ENCODE measurements around the gene ASTN2. TPM values are rescaled to one million over a fixed set of nuclear protein-coding genes. Genes with fewer than 3 reads are reported as not detected.

The ASTN2 gene
- total and polyA plus RNA-seq, 9 of the 15 experiments (the other 6 are each of a cell fraction or from before 2014, with no cell fraction given), result 0.56 to 3.5 (median 1.9) TPM

DNA sequence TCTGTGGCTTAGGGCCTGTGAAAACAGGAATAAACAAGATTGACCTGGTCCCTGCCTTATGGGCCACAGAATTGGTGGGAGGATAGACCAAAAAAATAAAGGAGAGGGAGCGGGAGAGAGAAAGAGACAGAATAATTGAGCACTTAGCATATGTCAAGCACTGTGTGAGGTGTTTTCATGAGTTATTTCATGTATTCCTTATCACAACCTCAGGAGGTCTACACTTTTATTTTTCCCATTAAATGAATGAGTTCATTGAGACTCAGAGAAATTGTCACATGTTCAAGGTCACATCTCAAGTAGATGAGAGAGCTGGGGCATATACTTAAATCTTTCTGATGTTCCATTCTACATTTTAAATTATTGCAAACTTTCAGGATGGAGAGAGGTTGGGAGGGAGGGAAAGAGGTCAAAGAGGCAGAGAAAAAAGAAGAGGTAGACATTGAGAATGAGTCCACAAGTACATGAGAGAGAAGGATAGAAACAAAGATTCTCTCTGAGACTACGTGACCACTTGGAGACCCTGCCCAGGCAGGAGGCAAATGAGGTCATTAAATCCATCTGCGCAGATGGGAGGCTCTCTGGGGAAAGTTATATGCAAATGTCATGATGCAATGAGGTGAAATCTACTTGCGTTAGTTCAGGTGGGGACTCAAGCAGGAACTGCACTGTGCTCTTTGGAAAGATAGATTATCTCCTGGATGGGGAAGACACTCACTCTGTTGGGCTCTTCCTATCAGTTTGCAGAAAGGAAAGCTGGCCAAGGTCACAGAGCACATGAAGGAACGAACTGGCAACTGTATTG, 1019.8 kb downstream of the ASTN2 start (continued):
- TF ChIP-seq, protein P1, sequence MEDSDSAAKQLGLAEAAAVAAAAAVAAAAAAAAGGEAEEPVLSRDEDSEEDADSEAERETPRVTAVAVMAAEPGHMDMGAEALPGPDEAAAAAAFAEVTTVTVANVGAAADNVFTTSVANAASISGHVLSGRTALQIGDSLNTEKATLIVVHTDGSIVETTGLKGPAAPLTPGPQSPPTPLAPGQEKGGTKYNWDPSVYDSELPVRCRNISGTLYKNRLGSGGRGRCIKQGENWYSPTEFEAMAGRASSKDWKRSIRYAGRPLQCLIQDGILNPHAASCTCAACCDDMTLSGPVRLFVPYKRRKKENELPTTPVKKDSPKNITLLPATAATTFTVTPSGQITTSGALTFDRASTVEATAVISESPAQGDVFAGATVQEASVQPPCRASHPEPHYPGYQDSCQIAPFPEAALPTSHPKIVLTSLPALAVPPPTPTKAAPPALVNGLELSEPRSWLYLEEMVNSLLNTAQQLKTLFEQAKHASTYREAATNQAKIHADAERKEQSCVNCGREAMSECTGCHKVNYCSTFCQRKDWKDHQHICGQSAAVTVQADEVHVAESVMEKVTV (CRISPR knock-in tag; IDR thresholded peaks at IDR 0.05), result peak; percentile 33; the same call in 1 of the 2 replicates
- TF ChIP-seq CREBBP (IDR thresholded peaks at IDR 0.05; ENCODE audit: low read depth, low read length), result no peak
- TF ChIP-seq RAD21 (CRISPR knock-in tag; conservative IDR thresholded peaks at IDR 0.05 in 1 of 2, IDR thresholded peaks at IDR 0.05 in 1 of 2), result peak; percentile 18 to 45; a peak in 3 of 4 replicates
- TF ChIP-seq U2AF2 (optimal IDR thresholded peaks at IDR 0.05; ENCODE audit: low read depth, low read length), result no peak
- no peak for TF ChIP-seq ZNF212 (CRISPR knock-in tag; IDR thresholded peaks at IDR 0.05)
- peak; percentile 36 for TF ChIP-seq HMGN3 (IDR thresholded peaks at IDR 0.05; ENCODE audit: borderline replicate concordance, extremely low read depth, insufficient read length, low read depth, low read length)
- TF ChIP-seq POLR2H (tag; IDR thresholded peaks at IDR 0.05; ENCODE audit: low read depth), result peak; percentile 87
- no peak for TF ChIP-seq SIN3B (IDR thresholded peaks at IDR 0.05; ENCODE audit: low read depth)
- peak; percentile 75 for TF ChIP-seq TEAD4 (IDR thresholded peaks at IDR 0.05; ENCODE audit: low read length)
- no peak for TF ChIP-seq TEAD4 (CRISPR knock-in tag; IDR thresholded peaks at IDR 0.05; ENCODE audit: borderline replicate concordance)
- TF ChIP-seq CEBPB (tag; IDR thresholded peaks at IDR 0.05), result peak; percentile 93
- TF ChIP-seq ZNF134 (CRISPR knock-in tag; conservative IDR thresholded peaks at IDR 0.05), result no peak
- TF ChIP-seq ZMIZ1 (IDR thresholded peaks at IDR 0.05; ENCODE audit: low read depth in 2 of 2, low read length in 2 of 2), result no peak
- no peak for TF ChIP-seq EGR1 (conservative IDR thresholded peaks at IDR 0.05)
- TF ChIP-seq RBM14 (IDR thresholded peaks at IDR 0.05; ENCODE audit: borderline replicate concordance, insufficient read depth, low read depth, low read length), result no peak
- no peak for TF ChIP-seq ZNF224 (CRISPR knock-in tag; IDR thresholded peaks at IDR 0.05)
- TF ChIP-seq CBX5 (IDR thresholded peaks at IDR 0.05; ENCODE audit: borderline replicate concordance, low read depth), result no peak
- no peak for TF ChIP-seq SAP30 (IDR thresholded peaks at IDR 0.05; ENCODE audit: borderline replicate concordance, insufficient read depth, low read depth, low read length, poor library complexity, severe bottlenecking)
- peak; percentile 68 for TF ChIP-seq TAF9B (IDR thresholded peaks at IDR 0.05; ENCODE audit: partially characterized antibody)
- no peak for TF ChIP-seq ZNF133 (CRISPR knock-in tag; IDR thresholded peaks at IDR 0.05)
- TF ChIP-seq, protein P2, sequence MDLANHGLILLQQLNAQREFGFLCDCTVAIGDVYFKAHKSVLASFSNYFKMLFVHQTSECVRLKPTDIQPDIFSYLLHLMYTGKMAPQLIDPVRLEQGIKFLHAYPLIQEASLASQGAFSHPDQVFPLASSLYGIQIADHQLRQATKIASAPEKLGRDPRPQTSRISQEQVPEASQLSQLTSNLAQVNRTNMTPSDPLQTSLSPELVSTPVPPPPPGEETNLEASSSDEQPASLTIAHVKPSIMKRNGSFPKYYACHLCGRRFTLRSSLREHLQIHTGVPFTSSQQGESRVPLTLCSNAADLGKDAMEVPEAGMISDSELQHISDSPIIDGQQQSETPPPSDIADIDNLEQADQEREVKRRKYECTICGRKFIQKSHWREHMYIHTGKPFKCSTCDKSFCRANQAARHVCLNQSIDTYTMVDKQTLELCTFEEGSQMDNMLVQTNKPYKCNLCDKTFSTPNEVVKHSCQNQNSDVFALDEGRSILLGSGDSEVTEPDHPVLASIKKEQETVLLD (IDR thresholded peaks at IDR 0.05), result no peak

All from K562 (cell line).